LHCN-M2 (cell line): ENCODE data around the gene TAF11L13. TPM values are rescaled to one million over a fixed set of nuclear protein-coding genes. Genes with fewer than 3 reads are reported as not detected.
"Not testable (repeated sequence)": the region's sequence is repeated elsewhere in the genome, so short reads cannot be mapped to it uniquely, and the experiment has no call there.

ENCODE experiments used
- DNase-seq: peaks from one replicate; pipeline ENCODE4 v3.0.0-alpha.2; 2012; ENCODE audit warnings: low read depth
- polyA plus RNA-seq: library from polyadenylated mRNA; unstranded; fragments of >200 nt; gene quantifications from one replicate; pipeline ENCODE4 v1.2.1, GENCODE V29; 2012; ENCODE audit warnings: missing spikeins
- total RNA-seq: library from RNA; depleted of rRNA; stranded (reverse); fragments of >200 nt; gene quantifications from 2 replicates; pipeline ENCODE4 v1.2.3, GENCODE V29; 2014; rRNA removed

TAF11L13 gene
- total RNA-seq = not detected in 2 replicates
- polyA plus RNA-seq = not detected

- DNase-seq = not testable (repeated sequence)
Measured at GRCh38 chr5:17631788-17632187, at the start of gene TAF11L13. TAF11L13 (plus strand) TSS chr5:17632088.

GRCh38 chr5:17585658-17586057, 46.2 kb upstream of the TAF11L13 start, which contains the start of gene TAF11L7:
TAF11L7 (minus strand) TSS chr5:17585758.
- DNase-seq = not testable (repeated sequence)

DNA sequence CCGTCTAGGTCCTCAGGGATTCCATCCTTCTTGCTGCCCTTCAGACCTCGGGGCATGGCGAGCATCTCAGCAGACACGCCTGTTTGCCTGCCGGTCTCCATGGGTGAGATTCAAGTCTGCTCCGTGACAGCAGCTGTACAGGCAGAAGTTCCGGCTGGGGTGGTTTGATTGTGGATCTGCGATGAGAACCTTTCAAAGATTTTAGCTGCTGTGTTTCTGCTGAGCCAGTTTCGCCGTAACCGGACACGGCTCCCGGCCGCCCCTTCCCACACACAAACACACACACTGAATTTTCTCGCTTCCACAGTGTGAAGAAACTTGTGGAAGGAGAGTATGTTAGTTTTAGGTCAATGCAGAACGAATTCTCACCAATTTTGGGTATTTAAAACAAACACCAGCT, 41.0 kb upstream of the TAF11L13 start, which contains the start of gene TAF11L8:
TAF11L8 (minus strand) TSS at position 101 of the 400 bp plus-strand sequence.
- DNase-seq = not testable (repeated sequence)

DNA sequence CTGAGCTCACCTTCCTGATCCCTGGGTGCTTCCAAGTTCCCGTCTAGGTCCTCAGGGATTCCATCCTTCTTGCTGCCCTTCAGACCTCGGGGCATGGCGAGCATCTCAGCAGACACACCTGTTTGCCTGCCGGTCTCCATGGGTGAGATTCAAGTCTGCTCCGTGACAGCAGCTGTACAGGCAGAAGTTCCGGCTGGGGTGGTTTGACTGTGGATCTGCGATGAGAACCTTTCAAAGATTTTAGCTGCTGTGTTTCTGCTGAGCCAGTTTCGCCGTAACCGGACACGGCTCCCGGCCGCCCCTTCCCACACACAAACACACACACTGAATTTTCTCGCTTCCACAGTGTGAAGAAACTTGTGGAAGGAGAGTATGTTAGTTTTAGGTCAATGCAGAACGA, 37.6 kb upstream of the TAF11L13 start, which contains the start of gene TAF11L9:
TAF11L9 (minus strand) TSS at position 140 of the 400 bp plus-strand sequence.
- DNase-seq = not testable (repeated sequence)

DNA sequence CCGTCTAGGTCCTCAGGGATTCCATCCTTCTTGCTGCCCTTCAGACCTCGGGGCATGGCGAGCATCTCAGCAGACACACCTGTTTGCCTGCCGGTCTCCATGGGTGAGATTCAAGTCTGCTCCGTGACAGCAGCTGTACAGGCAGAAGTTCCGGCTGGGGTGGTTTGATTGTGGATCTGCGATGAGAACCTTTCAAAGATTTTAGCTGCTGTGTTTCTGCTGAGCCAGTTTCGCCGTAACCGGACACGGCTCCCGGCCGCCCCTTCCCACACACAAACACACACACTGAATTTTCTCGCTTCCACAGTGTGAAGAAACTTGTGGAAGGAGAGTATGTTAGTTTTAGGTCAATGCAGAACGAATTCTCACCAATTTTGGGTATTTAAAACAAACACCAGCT, 34.2 kb upstream of the TAF11L13 start, which contains the start of gene TAF11L10:
TAF11L10 (minus strand) TSS at position 101 of the 400 bp plus-strand sequence.
- DNase-seq = not testable (repeated sequence)

DNA sequence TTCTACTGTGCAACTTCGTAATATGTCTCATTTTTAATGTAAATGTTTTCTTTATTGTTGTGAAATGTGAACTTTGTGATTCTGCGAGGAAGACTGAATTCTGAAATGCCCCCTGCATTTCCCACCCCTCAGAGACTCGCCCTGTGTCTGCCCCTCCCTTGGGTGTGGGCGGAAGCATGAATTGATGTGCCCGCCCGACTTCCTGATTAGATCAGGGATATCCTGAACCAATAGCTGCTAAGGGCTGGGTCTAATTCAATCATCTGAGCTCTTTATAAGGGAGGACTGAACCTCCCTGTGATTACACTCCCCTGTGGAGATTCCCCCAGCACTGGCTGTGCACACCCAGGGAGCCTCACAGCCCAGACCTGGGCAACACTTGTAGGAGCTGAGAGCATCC, 28.0 kb upstream of the TAF11L13 start, which contains the start of gene TAF11L11:
TAF11L11 (plus strand) TSS at position 304 of the 400 bp plus-strand sequence.
- DNase-seq = not testable (repeated sequence)

GRCh38 chr5:17604951-17605350, 26.9 kb upstream of the TAF11L13 start:
- DNase-seq = no peak

- DNase-seq = not testable (repeated sequence)
Measured at GRCh38 chr5:17607461-17607860, 24.4 kb upstream of the TAF11L13 start.

DNA sequence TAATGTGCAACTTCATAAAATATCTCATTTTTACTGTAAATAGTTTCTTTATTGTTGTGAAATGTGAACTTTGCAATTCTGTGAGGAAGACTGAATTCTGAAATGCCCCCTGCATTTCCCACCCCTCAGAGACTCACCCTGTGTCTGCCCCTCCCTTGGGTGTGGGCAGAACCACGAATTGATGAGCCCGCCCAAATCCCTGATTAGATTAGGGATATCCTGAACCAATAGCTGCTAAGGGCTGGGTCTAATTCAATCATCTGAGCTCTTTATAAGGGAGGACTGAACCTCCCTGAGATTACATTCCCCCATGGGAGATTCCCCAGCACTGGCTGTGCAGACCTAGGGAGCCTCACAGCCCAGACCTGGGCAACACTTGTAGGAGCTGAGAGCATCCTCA, 21.8 kb upstream of the TAF11L13 start, which contains the start of gene TAF11L12:
TAF11L12 (plus strand) TSS at position 301 of the 400 bp plus-strand sequence.
- not testable (repeated sequence) for DNase-seq

DNA sequence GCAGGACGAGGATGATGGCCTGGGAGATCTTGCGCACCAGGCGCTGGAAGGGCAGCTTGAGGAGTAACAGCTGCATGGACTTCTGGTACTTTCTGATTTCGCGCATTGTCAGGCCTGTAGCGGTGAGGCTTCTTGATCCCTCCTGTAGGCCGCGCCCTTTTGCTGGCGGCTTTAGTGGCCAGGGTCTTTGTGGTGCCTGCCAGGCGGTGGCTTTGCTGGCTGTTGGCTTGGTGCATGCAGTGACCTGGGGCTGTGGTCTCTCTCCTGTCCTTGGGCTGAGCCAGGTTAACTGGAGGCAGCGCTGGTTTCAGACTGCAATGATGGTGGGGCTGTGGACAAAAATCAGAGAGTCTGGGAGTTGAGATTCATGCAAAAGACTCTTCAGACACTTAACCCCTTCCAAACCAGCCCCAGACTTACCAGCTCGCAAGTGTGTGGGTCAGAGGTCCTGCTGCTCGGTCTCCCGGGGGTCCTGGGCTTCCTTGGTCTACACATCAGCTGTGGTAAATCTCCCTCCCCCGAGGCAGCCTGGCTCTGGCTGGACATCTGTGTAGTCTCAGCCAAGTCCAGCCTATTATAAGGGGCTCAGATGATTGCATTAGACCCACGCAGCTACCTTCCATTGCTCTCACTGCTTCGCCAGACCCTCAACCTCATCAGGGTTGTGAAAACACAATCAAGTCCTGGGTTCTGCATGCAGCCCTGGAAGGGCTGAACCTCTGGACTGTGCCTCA, 16.8 kb upstream of the TAF11L13 start:
- DNase-seq = no peak

DNA sequence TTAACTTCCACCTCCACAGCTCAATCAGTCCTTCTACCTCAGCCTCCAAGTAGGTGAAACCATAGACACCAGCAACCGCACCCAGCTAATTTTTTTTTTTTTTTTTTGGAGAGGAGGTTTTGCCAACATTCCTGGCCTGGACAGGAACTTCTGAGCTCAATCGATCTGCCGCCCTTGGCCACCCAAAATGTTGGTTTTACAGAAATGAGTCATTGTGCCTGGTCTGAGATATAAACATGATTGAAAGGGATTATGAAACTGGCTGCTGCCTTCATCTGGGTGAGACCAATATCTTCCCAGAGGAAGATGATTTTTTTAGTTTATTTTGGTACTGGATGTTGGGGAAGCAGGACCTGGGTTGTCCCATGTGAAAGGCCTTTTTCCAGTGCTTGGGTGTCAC, 12.5 kb upstream of the TAF11L13 start:
- DNase-seq = no peak

DNA sequence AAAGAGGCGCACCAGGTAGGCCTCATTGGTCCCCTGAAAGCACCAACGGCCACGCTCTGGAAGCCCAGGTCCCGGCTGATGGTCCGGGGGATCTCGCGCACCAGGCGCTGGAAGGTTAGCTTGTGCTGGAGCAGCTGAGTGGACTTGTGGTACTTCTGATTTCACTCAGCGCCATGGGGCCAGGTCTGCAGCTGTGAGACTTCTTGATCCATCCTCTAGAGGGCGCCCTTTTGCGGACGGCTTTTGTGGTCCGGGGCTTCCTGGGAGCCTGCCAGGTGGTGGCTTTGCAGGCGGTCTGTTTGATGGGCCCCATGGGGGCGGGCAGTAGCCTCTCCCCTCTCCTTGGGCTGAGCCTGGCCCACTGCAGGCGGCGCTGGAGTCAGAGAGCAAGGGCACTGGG, 11.3 kb upstream of the TAF11L13 start:
- DNase-seq = no peak

- no peak for DNase-seq
Measured at GRCh38 chr5:17625686-17626085, 6.2 kb upstream of the TAF11L13 start.

GRCh38 chr5:17634160-17634559, 2.3 kb downstream of the TAF11L13 start, which contains the start of gene TAF11L14:
TAF11L14 (plus strand) TSS chr5:17634460.
- no peak for DNase-seq

- DNase-seq = not testable (repeated sequence)
Measured at GRCh38 chr5:17649232-17649631, 17.3 kb downstream of the TAF11L13 start.

DNA sequence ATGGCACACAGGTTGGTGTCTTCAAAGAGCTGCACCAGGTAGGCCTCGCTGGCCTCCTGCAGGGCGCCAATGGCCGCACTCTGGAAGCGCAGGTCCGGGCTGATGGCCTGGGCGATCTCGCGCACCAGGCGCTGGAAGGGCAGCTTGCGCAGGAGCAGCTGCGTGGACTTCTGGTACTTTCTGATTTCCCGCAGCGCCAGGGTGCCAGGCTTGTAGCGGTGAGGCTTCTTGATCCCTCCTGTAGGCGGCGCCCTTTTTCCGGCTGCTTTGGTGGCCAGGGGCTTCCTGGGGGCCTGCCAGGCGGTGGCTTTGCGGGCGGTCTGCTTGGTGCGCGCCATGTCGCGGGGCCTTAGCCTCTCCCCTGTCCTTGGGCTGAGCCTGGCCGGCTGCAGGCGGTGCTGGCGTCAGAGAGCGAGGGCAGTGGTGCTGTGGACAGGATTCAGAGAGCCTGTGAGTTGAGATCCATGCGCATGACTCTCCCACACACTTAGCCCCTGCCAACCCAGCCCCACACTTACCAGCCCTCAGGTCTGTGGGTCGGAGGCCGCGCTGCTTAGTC, 23.4 kb downstream of the TAF11L13 start:
- DNase-seq = not testable (repeated sequence)

- DNase-seq = no peak
Measured at GRCh38 chr5:17655921-17656320, 24.0 kb downstream of the TAF11L13 start.

- DNase-seq = no peak
Measured at GRCh38 chr5:17663182-17663581, 31.3 kb downstream of the TAF11L13 start.

GRCh38 chr5:17665836-17666235, 33.9 kb downstream of the TAF11L13 start:
- DNase-seq = no peak

- DNase-seq = no peak
Measured at GRCh38 chr5:17666726-17667235, 34.9 kb downstream of the TAF11L13 start.

DNA sequence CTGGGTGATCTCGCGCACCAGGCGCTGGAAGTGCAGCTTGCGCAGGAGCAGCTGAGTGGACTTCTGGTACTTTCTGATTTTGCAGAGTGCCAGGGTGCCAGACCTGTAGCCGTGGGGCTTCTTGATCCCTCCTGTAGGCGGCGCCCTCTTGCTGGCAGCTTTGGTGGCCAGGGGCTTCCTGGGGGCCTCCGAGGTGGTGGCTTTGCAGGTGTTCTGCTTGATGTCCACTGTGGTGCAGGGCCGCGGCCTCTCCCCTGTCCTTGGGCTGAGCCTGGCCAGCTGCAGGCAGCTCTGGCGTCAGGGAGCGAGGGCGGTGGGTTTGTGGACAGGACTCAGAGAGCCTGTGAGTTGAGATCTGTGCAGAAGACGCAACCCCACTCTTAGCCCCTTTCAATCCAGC, 38.5 kb downstream of the TAF11L13 start:
- no peak for DNase-seq

DNA sequence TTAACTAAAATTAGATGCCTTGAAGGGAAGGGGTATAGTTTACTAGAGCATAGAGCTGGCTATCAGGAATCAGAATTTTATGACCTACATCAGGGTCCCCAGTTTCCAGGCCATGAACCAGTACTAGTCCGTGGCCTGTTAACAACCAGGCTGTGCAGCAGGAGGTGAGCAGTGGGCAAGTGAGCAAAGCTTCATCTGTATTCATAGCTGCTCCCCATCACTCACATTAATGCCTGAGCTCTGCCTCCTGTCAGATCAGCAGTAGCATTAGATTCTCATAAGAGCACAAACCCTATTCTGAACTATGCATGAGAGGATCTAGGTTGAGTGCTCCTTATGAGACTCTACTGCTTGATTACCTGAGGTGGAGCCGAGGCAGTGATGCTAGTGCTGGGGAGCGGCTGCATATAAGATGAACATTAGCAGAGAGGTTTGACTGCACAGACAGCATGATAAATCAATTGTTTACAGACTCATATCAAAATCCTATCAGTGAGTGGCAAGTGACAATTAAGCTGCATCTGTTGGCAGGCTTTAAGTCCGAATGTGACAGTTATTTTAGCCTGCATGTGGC, 47.0 kb downstream of the TAF11L13 start:
- no peak for DNase-seq
